Mesothelial cell of epicardium (in vitro differentiated cells): ENCODE results near the gene VAV3. TPM values are rescaled to one million over a fixed set of nuclear protein-coding genes. Genes with fewer than 3 reads are reported as not detected.

Source experiments
- DNase-seq, 2 experiments: peaks; one replicate each; pipeline ENCODE4 v3.0.0; 2021; ENCODE audit warnings: low spot score in 2 of 2; ENCODE audit not compliant: unreplicated experiment in 2 of 2
- H3K27ac Mint-ChIP-seq: 2 replicates; pipeline ENCODE4 v1.8.0; 2021; ENCODE audit warnings: mixed read lengths
- H3K27me3 Mint-ChIP-seq: 2 replicates; pipeline ENCODE4 v1.8.0; 2021; ENCODE audit warnings: low read depth, mixed read lengths
- H3K36me3 Mint-ChIP-seq: 2 replicates; pipeline ENCODE4 v1.8.0; 2021; ENCODE audit warnings: mixed read lengths
- H3K4me1 Mint-ChIP-seq: 2 replicates; pipeline ENCODE4 v1.8.0; 2021; ENCODE audit warnings: mixed read lengths
- H3K4me3 Mint-ChIP-seq: 2 replicates; pipeline ENCODE4 v1.8.0; 2021; ENCODE audit warnings: mild to moderate bottlenecking, moderate library complexity, mixed read lengths
- H3K9me3 Mint-ChIP-seq: 2 replicates; pipeline ENCODE4 v1.8.0; 2021; ENCODE audit warnings: mixed read lengths
- CTCF ChIP-seq: fragments of 200-600 bp; sonication (generic); IDR thresholded peaks from one replicate; pipeline ENCODE4 v1.5.0; 2021; ENCODE audit warnings: antibody characterized with exemption; ENCODE audit not compliant: unreplicated experiment
- total RNA-seq: library from RNA; stranded (reverse); gene quantifications from 3 replicates; pipeline ENCODE4 v1.2.1, GENCODE V29; 2021

VAV3 gene
- total RNA-seq, 1 donor from 2014 or later = 3.2 TPM

GRCh38 chr1:107919953-107920352 is 45.0 kb downstream of the VAV3 start:
- no peak for DNase-seq
- Mint-ChIP-seq H3K27ac (no peak overlapping the region), H3K36me3 (no peaks in the 10 kb centered on the region), H3K9me3 (peaks cover 6% of the 10 kb centered on the region), H3K4me3 (no peak overlapping the region), H3K4me1 (peaks cover 4% of the 10 kb centered on the region), H3K27me3 (no peaks in the 10 kb centered on the region)
- no peak for TF ChIP-seq CTCF

GRCh38 chr1:107914119-107914765 is 50.7 kb downstream of the VAV3 start:
- peaks cover 3% of the 10 kb centered on the region for H3K4me1 Mint-ChIP-seq
- H3K4me3 Mint-ChIP-seq = no peak overlapping the region
- H3K27me3 Mint-ChIP-seq = no peaks in the 10 kb centered on the region
- peaks cover 6% of the 10 kb centered on the region for H3K9me3 Mint-ChIP-seq
- no peak overlapping the region for H3K27ac Mint-ChIP-seq
- TF ChIP-seq CTCF = no peak
- no peak for DNase-seq
- H3K36me3 Mint-ChIP-seq = no peaks in the 10 kb centered on the region

- no peak for TF ChIP-seq CTCF
- Mint-ChIP-seq H3K27me3 (no peaks in the 10 kb centered on the region), H3K9me3 (no peaks in the 10 kb centered on the region), H3K36me3 (no peaks in the 10 kb centered on the region), H3K4me3 (no peak overlapping the region), H3K27ac (no peak overlapping the region), H3K4me1 (peaks cover 3% of the 10 kb centered on the region)
- no peak for DNase-seq
Observed at GRCh38 chr1:107912656-107913055, 52.3 kb downstream of the VAV3 start.

GRCh38 chr1:107900090-107900945 is 64.7 kb downstream of the VAV3 start:
- peaks cover 1% of the 10 kb centered on the region for H3K27me3 Mint-ChIP-seq
- H3K9me3 Mint-ChIP-seq = no peaks in the 10 kb centered on the region
- no peak for TF ChIP-seq CTCF
- H3K4me1 Mint-ChIP-seq = peaks cover 13% of the 10 kb centered on the region
- DNase-seq = no peak
- H3K36me3 Mint-ChIP-seq = no peaks in the 10 kb centered on the region
- no peak overlapping the region for H3K27ac Mint-ChIP-seq
- no peak overlapping the region for H3K4me3 Mint-ChIP-seq

GRCh38 chr1:107899655-107900054 is 65.3 kb downstream of the VAV3 start:
- Mint-ChIP-seq H3K27me3 (peaks cover 4% of the 10 kb centered on the region), H3K4me3 (no peak overlapping the region), H3K4me1 (peaks cover 13% of the 10 kb centered on the region), H3K9me3 (no peaks in the 10 kb centered on the region), H3K36me3 (no peaks in the 10 kb centered on the region), H3K27ac (no peak overlapping the region)
- no peak for TF ChIP-seq CTCF
- no peak for DNase-seq
